SK-N-MC (cell line): ENCODE results near the gene SOCS6.
"Not testable (repeated sequence)": the region's sequence is repeated elsewhere in the genome, so short reads cannot be mapped to it uniquely, and the experiment has no call there.

Experiments
- DNase-seq: peaks from one replicate; pipeline ENCODE4 v3.0.0-alpha.2; 2011; ENCODE audit warnings: low read depth, low spot score
- H3K27ac ChIP-seq: fragments of 200-600 bp; sonication (generic); 2 replicates; pipeline ENCODE4 v1.5.1; 2016; ENCODE audit warnings: mixed run types
- H3K36me3 ChIP-seq: fragments of 200-600 bp; sonication (generic); 2 replicates; pipeline ENCODE4 v1.6.1; 2017; ENCODE audit warnings: antibody characterized with exemption, low read length, mixed read lengths; ENCODE audit not compliant: insufficient read depth
- H3K4me3 ChIP-seq: fragments of 200-600 bp; sonication (generic); 2 replicates; pipeline ENCODE4 v1.5.1; 2016
- H3K9ac ChIP-seq: fragments of 200-600 bp; sonication (generic); 2 replicates; pipeline ENCODE4 v1.8.0; 2017; ENCODE audit warnings: mixed run types, mixed read lengths; ENCODE audit not compliant: insufficient read length
- H3K9me3 ChIP-seq: fragments of 200-600 bp; sonication (generic); 2 replicates; pipeline ENCODE4 v1.6.1; 2017; ENCODE audit warnings: low read depth, mild to moderate bottlenecking, antibody characterized with exemption, low read length, moderate library complexity, mixed read lengths
- EZH2 ChIP-seq: fragments of 200-600 bp; sonication (generic); IDR thresholded peaks from one replicate; pipeline ENCODE4 v1.6.1; 2017; ENCODE audit warnings: antibody characterized with exemption
- FOXP2 ChIP-seq: optimal IDR thresholded peaks from 2 replicates; pipeline ENCODE3; 2011; ENCODE audit warnings: mild to moderate bottlenecking, moderate library complexity; ENCODE audit not compliant: insufficient read depth; ENCODE audit errors: extremely low read length, control extremely low read depth
- POLR2AphosphoS5 ChIP-seq: IDR thresholded peaks from 2 replicates; pipeline ENCODE4 v1.6.1; 2012; ENCODE audit warnings: mild to moderate bottlenecking, low read depth, low read length, borderline replicate concordance

The SOCS6 gene, protein sequence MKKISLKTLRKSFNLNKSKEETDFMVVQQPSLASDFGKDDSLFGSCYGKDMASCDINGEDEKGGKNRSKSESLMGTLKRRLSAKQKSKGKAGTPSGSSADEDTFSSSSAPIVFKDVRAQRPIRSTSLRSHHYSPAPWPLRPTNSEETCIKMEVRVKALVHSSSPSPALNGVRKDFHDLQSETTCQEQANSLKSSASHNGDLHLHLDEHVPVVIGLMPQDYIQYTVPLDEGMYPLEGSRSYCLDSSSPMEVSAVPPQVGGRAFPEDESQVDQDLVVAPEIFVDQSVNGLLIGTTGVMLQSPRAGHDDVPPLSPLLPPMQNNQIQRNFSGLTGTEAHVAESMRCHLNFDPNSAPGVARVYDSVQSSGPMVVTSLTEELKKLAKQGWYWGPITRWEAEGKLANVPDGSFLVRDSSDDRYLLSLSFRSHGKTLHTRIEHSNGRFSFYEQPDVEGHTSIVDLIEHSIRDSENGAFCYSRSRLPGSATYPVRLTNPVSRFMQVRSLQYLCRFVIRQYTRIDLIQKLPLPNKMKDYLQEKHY

DNA sequence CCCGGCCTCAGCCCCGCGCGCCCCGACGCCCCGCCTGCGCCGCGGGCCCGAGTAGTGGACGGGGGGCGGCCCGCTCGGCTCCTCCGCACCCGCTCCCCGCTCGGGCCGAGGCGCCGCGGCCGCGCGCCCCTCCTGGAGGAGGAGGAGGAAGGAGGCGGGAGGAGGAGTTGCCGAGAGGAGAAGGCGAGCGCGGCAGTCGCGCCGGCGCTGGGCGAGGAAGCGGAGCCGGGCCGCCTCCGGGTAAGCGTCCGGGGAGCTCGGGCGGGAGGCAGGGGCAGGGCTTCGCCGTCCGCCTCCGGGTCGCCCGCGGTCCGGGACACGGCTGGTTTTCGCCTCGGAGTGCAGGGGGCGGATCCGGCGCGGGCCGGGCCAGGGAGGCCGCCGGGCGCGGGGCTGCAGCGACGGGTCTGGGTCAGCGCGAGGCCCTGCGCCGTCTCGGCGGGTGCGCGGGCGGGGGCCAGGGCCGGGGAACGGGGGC lies at the start of gene SOCS6:
SOCS6 (plus strand) TSS at position 195 of the 478 bp plus-strand sequence. CDS start 35,624 bp downstream, outside the sequence.
- Histone ChIP-seq H3K4me3 (peak within 1 kb of the TSS; percentile 85), H3K36me3 (no peaks in the 10 kb centered on the region), H3K9ac (peak within 1 kb of the TSS; percentile 83), H3K27ac (no peak within 1 kb of the TSS), H3K9me3 (no peaks in the 10 kb centered on the region)
- DNase-seq = no peak
- TF ChIP-seq POLR2AphosphoS5 (peak; percentile 66; the same call in 1 of the 2 replicates), EZH2 (no peak)

DNA sequence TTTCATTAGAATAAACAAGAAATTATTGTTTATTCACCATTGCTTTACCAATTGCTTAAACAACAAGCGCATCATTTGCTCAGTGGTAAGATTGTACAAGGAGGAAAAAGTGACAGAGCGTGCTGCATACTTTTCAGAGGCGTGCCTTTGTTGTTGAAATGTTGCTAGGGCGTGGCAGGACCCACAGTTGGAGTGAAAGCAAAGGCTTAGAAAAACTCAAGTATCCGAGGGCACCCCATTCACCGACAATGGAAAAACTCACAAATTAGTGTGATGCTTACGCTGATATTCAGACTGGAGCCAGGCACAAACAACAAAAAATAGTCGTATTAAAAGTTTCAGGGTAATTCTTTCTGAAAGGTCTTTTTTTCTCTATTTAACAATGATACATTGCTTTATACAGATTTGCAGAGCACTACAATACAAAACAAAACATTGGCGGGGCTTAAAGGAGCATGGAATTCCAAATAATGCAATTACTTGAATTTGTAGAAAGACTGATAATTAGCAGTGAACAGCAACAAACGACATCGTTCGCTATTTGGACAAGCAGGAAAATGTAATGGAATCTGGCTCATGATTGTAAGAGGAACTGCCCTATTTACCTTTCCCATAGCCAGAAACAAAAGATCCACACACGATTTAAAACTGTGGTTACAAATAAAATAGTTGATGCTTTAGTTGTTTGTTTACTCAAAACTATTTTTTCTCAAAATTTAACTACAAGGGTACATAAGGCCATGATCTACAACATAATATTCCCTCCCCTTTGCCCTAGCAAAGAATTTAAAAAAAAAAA lies 45.5 kb upstream of the SOCS6 start:
- no peak overlapping the region for H3K27ac ChIP-seq
- H3K9ac ChIP-seq = no peak overlapping the region
- no peak for DNase-seq
- H3K9me3 ChIP-seq = no peaks in the 10 kb centered on the region
- TF ChIP-seq FOXP2 (no peak), EZH2 (no peak), POLR2AphosphoS5 (no peak)
- H3K36me3 ChIP-seq = no peaks in the 10 kb centered on the region
- H3K4me3 ChIP-seq = no peak overlapping the region

DNA sequence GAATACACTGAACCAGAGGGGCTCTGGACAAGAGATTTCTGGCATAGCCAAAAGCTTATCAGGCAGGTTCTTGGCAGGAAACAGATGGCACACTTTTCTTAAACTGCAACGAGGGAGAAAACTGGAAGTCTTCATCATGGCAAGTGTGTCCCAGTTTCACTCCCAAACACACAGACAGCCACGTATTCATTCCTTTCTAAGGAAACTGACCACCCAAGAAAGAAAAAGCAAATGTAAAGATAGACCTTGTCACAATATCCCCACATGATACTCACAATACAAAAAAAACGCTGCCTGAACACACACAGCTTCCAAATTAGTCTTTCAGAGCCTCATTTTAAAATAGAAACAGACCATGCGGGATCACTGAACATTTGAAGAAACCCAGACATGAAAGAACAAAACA lies 42.8 kb upstream of the SOCS6 start:
- H3K27ac ChIP-seq = no peak overlapping the region
- no peak overlapping the region for H3K9ac ChIP-seq
- H3K36me3 ChIP-seq = no peaks in the 10 kb centered on the region
- TF ChIP-seq POLR2AphosphoS5 (no peak), EZH2 (no peak), FOXP2 (no peak)
- no peak for DNase-seq
- no peak overlapping the region for H3K4me3 ChIP-seq
- no peaks in the 10 kb centered on the region for H3K9me3 ChIP-seq

DNA sequence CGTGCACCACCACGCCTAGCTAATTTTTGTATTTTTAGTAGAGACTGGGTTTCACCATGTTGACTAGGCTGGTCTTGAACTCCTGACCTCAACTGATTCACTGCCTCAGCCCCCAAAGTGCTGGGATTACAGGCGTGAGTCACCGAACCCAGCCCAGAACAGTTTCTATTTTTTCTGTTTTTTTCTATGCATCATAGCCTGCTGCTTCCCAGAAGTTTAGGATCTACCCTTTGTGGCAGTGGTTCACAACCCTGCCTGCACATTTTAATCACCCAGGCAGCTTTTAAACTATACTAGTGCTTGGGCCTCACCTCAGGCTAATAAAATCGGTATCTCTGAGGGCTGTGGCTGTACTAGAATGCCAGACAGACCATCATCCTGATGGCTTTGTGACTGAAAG lies 39.7 kb upstream of the SOCS6 start:
- no peak overlapping the region for H3K4me3 ChIP-seq
- TF ChIP-seq EZH2 = no peak
- no peak for TF ChIP-seq FOXP2
- TF ChIP-seq POLR2AphosphoS5 = no peak
- DNase-seq = no peak
- no peak overlapping the region for H3K9ac ChIP-seq
- no peaks in the 10 kb centered on the region for H3K36me3 ChIP-seq
- H3K9me3 ChIP-seq = no peaks in the 10 kb centered on the region
- no peak overlapping the region for H3K27ac ChIP-seq

DNA sequence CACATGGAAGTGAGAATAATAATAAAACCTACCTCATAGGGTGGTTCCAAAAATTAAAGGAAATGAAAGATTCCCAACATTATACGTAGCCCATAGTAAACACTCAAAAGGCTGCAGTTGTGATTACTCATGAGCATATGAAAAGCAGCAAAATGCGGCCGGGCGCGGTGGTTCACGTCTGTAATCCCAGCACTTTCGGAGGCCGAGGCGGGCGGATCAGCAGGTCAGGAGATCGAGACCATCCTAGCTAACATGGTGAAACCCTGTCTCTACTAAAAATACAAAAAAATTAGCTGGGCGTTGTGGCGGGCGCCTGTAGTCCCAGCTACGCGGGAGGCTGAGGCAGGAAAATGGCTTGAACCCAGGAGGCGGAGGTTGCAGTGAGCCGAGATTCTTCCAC lies 39.0 kb upstream of the SOCS6 start:
- not testable (repeated sequence) for H3K9ac ChIP-seq, H3K36me3 ChIP-seq, H3K27ac ChIP-seq, H3K4me3 ChIP-seq, H3K9me3 ChIP-seq, DNase-seq

DNA sequence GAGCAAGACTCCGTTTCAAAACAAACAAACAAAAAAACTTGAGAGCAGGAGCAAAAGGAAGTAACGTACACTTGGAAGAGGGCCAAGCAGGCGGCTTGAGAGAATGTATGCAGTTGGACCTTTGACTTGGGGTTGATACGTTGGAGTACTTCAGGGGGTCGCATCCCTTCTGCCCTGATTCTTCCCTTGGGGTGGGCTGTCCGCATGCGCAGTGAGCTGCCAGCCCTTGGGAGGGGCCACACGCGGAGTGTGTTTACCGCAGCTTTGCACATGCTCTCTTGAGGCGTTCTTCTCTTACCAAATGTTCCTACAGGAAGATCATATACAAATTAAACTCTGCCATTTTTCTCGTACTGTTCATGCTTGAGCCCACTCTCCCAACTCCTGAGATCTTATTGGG lies 38.1 kb upstream of the SOCS6 start:
- TF ChIP-seq POLR2AphosphoS5 (no peak), FOXP2 (no peak), EZH2 (no peak)
- no peak for DNase-seq
- Histone ChIP-seq H3K4me3 (no peak overlapping the region), H3K9me3 (no peaks in the 10 kb centered on the region), H3K36me3 (no peaks in the 10 kb centered on the region), H3K9ac (no peak overlapping the region), H3K27ac (no peak overlapping the region)

DNA sequence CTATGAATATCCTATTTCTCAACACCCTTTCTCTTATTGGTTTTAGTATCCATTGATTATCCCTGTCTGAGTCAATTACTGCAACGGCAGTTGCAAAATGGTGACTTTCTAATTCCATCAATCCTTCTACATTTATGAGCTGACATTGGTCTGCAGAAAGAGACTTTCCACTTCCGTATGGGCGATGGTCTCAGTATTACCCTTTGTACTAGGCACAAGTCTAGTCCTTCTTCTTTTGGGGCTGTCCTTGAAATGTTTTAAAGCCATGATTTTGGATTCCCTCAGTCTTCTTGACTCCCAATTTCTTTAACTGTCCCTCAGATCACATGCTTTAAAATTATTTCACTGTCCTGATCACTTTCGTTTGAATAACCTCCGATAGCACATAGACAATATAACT lies 32.7 kb upstream of the SOCS6 start:
- Histone ChIP-seq H3K27ac (no peak overlapping the region), H3K36me3 (no peaks in the 10 kb centered on the region), H3K9me3 (no peaks in the 10 kb centered on the region), H3K4me3 (no peak overlapping the region), H3K9ac (no peak overlapping the region)
- TF ChIP-seq POLR2AphosphoS5 = no peak
- DNase-seq = no peak

DNA sequence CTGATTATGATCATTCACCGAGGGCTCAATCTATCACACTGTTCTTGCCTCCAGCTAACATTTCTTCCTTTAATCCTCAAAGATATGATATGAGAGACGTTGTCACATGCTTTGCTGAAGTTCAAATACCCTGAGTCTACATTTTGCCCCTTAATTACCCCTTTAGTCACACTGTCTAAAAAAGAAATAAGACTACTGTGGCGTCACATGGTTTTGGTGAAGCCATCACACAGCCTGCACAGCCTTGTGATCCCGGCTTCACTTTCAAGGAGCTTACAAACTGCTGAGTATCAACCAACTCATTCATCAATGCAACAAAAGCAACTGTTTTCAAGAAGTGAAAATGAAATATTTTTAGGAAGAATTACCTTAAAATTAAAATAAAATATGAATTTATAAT lies 31.9 kb upstream of the SOCS6 start:
- Histone ChIP-seq H3K36me3 (no peaks in the 10 kb centered on the region), H3K27ac (no peak overlapping the region), H3K4me3 (no peak overlapping the region), H3K9me3 (no peaks in the 10 kb centered on the region), H3K9ac (no peak overlapping the region)
- no peak for DNase-seq
- no peak for TF ChIP-seq EZH2
- no peak for TF ChIP-seq POLR2AphosphoS5
- no peak for TF ChIP-seq FOXP2
